Measurements from ENCODE around the gene C11orf21. TPM values are rescaled to one million over a fixed set of nuclear protein-coding genes. Genes with fewer than 3 reads are reported as not detected.
A peak's percentile ranks its signal among the peaks of the same experiment; 100 is the strongest.

Gene C11orf21
- total and polyA plus RNA-seq, 9 of the 15 experiments (the other 6 are each of a cell fraction or from before 2014, with no cell fraction given), result 0.10 to 2.6 (median 2.0) TPM

GRCh38 chr11:2303627-2304505, 2.1 kb upstream of the C11orf21 start (continued):
- TF ChIP-seq ATF2 (CRISPR knock-in tag; IDR thresholded peaks at IDR 0.05) (no peak), CREB5 (CRISPR knock-in tag; IDR thresholded peaks at IDR 0.05) (no peak), BDP1 (IDR thresholded peaks at IDR 0.05; ENCODE audit: insufficient read depth, insufficient read length) (no peak), BCL6 (CRISPR knock-in tag; IDR thresholded peaks at IDR 0.05) (peak; percentile 61; the same call in 1 of the 2 replicates), TEAD2 (tag; IDR thresholded peaks at IDR 0.05) (no peak), ZNF174 (CRISPR knock-in tag; IDR thresholded peaks at IDR 0.05) (no peak), POLR2AphosphoS5 (IDR thresholded peaks at IDR 0.05; ENCODE audit: control insufficient read depth, insufficient read depth, low read depth, low read length) (peak; percentile 97), CHCHD3 (CRISPR knock-in tag; IDR thresholded peaks at IDR 0.05) (no peak), DLX4 (CRISPR knock-in tag; IDR thresholded peaks at IDR 0.05) (no peak), MTA1 (IDR thresholded peaks at IDR 0.05; ENCODE audit: borderline replicate concordance) (peak; percentile 67), PHB2 (IDR thresholded peaks at IDR 0.05; ENCODE audit: low read depth) (peak; percentile 91), KDM4B (IDR thresholded peaks at IDR 0.05; ENCODE audit: borderline replicate concordance in 2 of 2, low read depth in 1 of 2) (no peak), SAFB2 (IDR thresholded peaks at IDR 0.05; ENCODE audit: borderline replicate concordance, low read depth, low read length, severe bottlenecking) (no peak), ZNF121 (CRISPR knock-in tag; conservative IDR thresholded peaks at IDR 0.05) (no peak), KDM5B (IDR thresholded peaks at IDR 0.05; ENCODE audit: insufficient replicate concordance, low read depth, low read length) (peak; percentile 67), ZBTB17 (CRISPR knock-in tag; IDR thresholded peaks at IDR 0.05) (peak; percentile 86), MECOM (CRISPR knock-in tag; IDR thresholded peaks at IDR 0.05) (peak; percentile 84), ZNF609 (CRISPR knock-in tag; IDR thresholded peaks at IDR 0.05; ENCODE audit: borderline replicate concordance) (peak; percentile 91)

Measured in K562 (cell line).